Mucosa of stomach (tissue), 1 donor: ENCODE results near the gene AMPD3.
A peak's percentile ranks its signal among the peaks of the same experiment; 100 is the strongest.

ENCODE experiments used
- H3K27me3 ChIP-seq: one replicate; pipeline ENCODE4 v1.7.0; 2013; ENCODE audit warnings: mild to moderate bottlenecking, low read length; ENCODE audit not compliant: control insufficient read depth, insufficient read depth
- H3K36me3 ChIP-seq: one replicate; pipeline ENCODE4 v1.7.0; 2013; ENCODE audit warnings: low read length; ENCODE audit not compliant: control insufficient read depth, insufficient read depth
- H3K4me1 ChIP-seq: one replicate; pipeline ENCODE4 v1.7.0; 2013; ENCODE audit warnings: mild to moderate bottlenecking, low read length; ENCODE audit not compliant: control insufficient read depth, insufficient read depth
- H3K4me3 ChIP-seq: one replicate; pipeline ENCODE4 v1.7.0; 2013; ENCODE audit warnings: low read length
- H3K9ac ChIP-seq: one replicate; pipeline ENCODE4 v1.7.0; 2013; ENCODE audit warnings: mild to moderate bottlenecking, low read length, moderate library complexity
- H3K9me3 ChIP-seq: one replicate; pipeline ENCODE4 v1.7.0; 2013; ENCODE audit warnings: mild to moderate bottlenecking, low read length, moderate library complexity; ENCODE audit not compliant: control insufficient read depth
- donor health status: Pancreatic carcinoma.

AMPD3 gene

GRCh38 chr11:10454878-10455631 lies at the start of gene AMPD3:
Gene AMPD3 (plus strand): TSS chr11:10455264. CDS start chr11:10461520, 6,256 bp downstream.
- Histone ChIP-seq H3K4me3 (peak within 1 kb of the TSS; percentile 33), H3K9ac (peak within 1 kb of the TSS; percentile 58), H3K4me1 (peaks cover 28% of the 10 kb centered on the region), H3K36me3 (no peaks in the 10 kb centered on the region), H3K27me3 (peaks cover 2% of the 10 kb centered on the region), H3K9me3 (no peaks in the 10 kb centered on the region)

GRCh38 chr11:10405865-10406592 lies 49.0 kb upstream of the AMPD3 start:
- no peaks in the 10 kb centered on the region for H3K36me3 ChIP-seq
- no peaks in the 10 kb centered on the region for H3K27me3 ChIP-seq

GRCh38 chr11:10407055-10407454 lies 48.0 kb upstream of the AMPD3 start:
- Histone ChIP-seq H3K9me3 (no peaks in the 10 kb centered on the region), H3K9ac (no peak overlapping the region), H3K27me3 (no peaks in the 10 kb centered on the region), H3K36me3 (no peaks in the 10 kb centered on the region), H3K4me3 (no peak overlapping the region), H3K4me1 (no peaks in the 10 kb centered on the region)

More at GRCh38 chr11:10405865-10406592, 49.0 kb upstream of the AMPD3 start:
- H3K9me3 ChIP-seq: no peaks in the 10 kb centered on the region
- H3K4me1 ChIP-seq: no peaks in the 10 kb centered on the region
- no peak overlapping the region for H3K9ac ChIP-seq
- H3K4me3 ChIP-seq: no peak overlapping the region

- Histone ChIP-seq H3K36me3 (no peaks in the 10 kb centered on the region), H3K9me3 (no peaks in the 10 kb centered on the region), H3K4me1 (no peaks in the 10 kb centered on the region)
Observed at GRCh38 chr11:10407749-10408685, 47.0 kb upstream of the AMPD3 start.

GRCh38 chr11:10409207-10409661 lies 45.8 kb upstream of the AMPD3 start:
- no peaks in the 10 kb centered on the region for H3K36me3 ChIP-seq
- no peak overlapping the region for H3K9ac ChIP-seq

More at GRCh38 chr11:10407749-10408685, 47.0 kb upstream of the AMPD3 start:
- Histone ChIP-seq H3K9ac (no peak overlapping the region), H3K4me3 (no peak overlapping the region), H3K27me3 (no peaks in the 10 kb centered on the region)

GRCh38 chr11:10410106-10410843 lies 44.8 kb upstream of the AMPD3 start:
- no peaks in the 10 kb centered on the region for H3K4me1 ChIP-seq
- no peaks in the 10 kb centered on the region for H3K27me3 ChIP-seq
- H3K36me3 ChIP-seq: no peaks in the 10 kb centered on the region
- no peak overlapping the region for H3K4me3 ChIP-seq
- H3K9ac ChIP-seq: no peak overlapping the region
- H3K9me3 ChIP-seq: no peaks in the 10 kb centered on the region

More at GRCh38 chr11:10409207-10409661, 45.8 kb upstream of the AMPD3 start:
- Histone ChIP-seq H3K4me1 (no peaks in the 10 kb centered on the region), H3K9me3 (no peaks in the 10 kb centered on the region), H3K4me3 (no peak overlapping the region), H3K27me3 (no peaks in the 10 kb centered on the region)

- H3K27me3 ChIP-seq: no peaks in the 10 kb centered on the region
- no peaks in the 10 kb centered on the region for H3K4me1 ChIP-seq
- no peak overlapping the region for H3K9ac ChIP-seq
- no peaks in the 10 kb centered on the region for H3K9me3 ChIP-seq
- H3K36me3 ChIP-seq: no peaks in the 10 kb centered on the region
- H3K4me3 ChIP-seq: no peak overlapping the region
Observed at GRCh38 chr11:10410844-10411200, 44.2 kb upstream of the AMPD3 start.

GRCh38 chr11:10412266-10412665 lies 42.8 kb upstream of the AMPD3 start:
- Histone ChIP-seq H3K9ac (no peak overlapping the region), H3K4me1 (no peaks in the 10 kb centered on the region), H3K9me3 (no peaks in the 10 kb centered on the region), H3K27me3 (no peaks in the 10 kb centered on the region), H3K4me3 (no peak overlapping the region), H3K36me3 (no peaks in the 10 kb centered on the region)

GRCh38 chr11:10413268-10413667 lies 41.8 kb upstream of the AMPD3 start:
- H3K4me1 ChIP-seq: no peaks in the 10 kb centered on the region
- no peaks in the 10 kb centered on the region for H3K36me3 ChIP-seq
- H3K27me3 ChIP-seq: no peaks in the 10 kb centered on the region
- H3K9ac ChIP-seq: no peak overlapping the region
- no peak overlapping the region for H3K4me3 ChIP-seq
- no peaks in the 10 kb centered on the region for H3K9me3 ChIP-seq

- Histone ChIP-seq H3K27me3 (no peaks in the 10 kb centered on the region), H3K4me3 (no peak overlapping the region), H3K4me1 (no peaks in the 10 kb centered on the region), H3K36me3 (no peaks in the 10 kb centered on the region), H3K9me3 (no peaks in the 10 kb centered on the region), H3K9ac (no peak overlapping the region)
Observed at GRCh38 chr11:10414181-10414580, 40.9 kb upstream of the AMPD3 start.

GRCh38 chr11:10414659-10415058 lies 40.4 kb upstream of the AMPD3 start:
- H3K9me3 ChIP-seq: no peaks in the 10 kb centered on the region
- no peak overlapping the region for H3K9ac ChIP-seq
- no peaks in the 10 kb centered on the region for H3K4me1 ChIP-seq
- H3K27me3 ChIP-seq: no peaks in the 10 kb centered on the region
- no peak overlapping the region for H3K4me3 ChIP-seq
- no peaks in the 10 kb centered on the region for H3K36me3 ChIP-seq
